Right atrium auricular region (tissue), 2 donors: ENCODE results near the gene HTRA2. TPM values are rescaled to one million over a fixed set of nuclear protein-coding genes. Genes with fewer than 3 reads are reported as not detected.
A peak's percentile ranks its signal among the peaks of the same experiment; 100 is the strongest.

Source experiments
- DNase-seq: peaks from one replicate; pipeline ENCODE4 v3.0.0-alpha.2; 2019; ENCODE audit warnings: low spot score
- H3K27ac ChIP-seq, 2 donors: fragments of 200-600 bp; sonication (generic); 1 replicate in 1 of 2; 2 replicates in 1 of 2; pipeline ENCODE4 v1.5.1; 2016 to 2019
- H3K27me3 ChIP-seq, 2 donors: fragments of 200-600 bp; sonication (generic); one replicate each; pipeline versions ENCODE4 v1.5.1 to v1.6.0; 2017 to 2019
- H3K36me3 ChIP-seq: fragments of 200-600 bp; sonication (generic); one replicate; pipeline ENCODE4 v1.5.1; 2016
- H3K4me1 ChIP-seq, 2 donors: fragments of 200-600 bp; sonication (generic); one replicate each; pipeline versions ENCODE4 v1.5.1 to v1.6.0; 2017 to 2019
- H3K4me3 ChIP-seq, 2 donors: fragments of 200-600 bp; sonication (generic); 1 replicate in 1 of 2; 2 replicates in 1 of 2; pipeline ENCODE4 v1.5.1; 2017 to 2019; ENCODE audit warnings: mild to moderate bottlenecking in 1 of 2, moderate library complexity in 1 of 2
- H3K9me3 ChIP-seq, 2 donors: fragments of 200-600 bp; sonication (generic); one replicate each; pipeline ENCODE4 v1.5.1; 2019
- total RNA-seq, 2 donors: library from RNA; depleted of rRNA; stranded (reverse); fragments of >200 nt; gene quantifications; one replicate each; pipeline ENCODE4 v1.1.0, GENCODE V29; 2016
- TF ChIP-seq, protein P1 (sequence below), 2 donors: fragments of 200-600 bp; sonication (generic); IDR thresholded peaks; one replicate each; pipeline ENCODE4 v1.5.1; 2019; ENCODE audit warnings: antibody characterized with exemption in 2 of 2

The HTRA2 gene
- total RNA-seq, 2 donors from 2014 or later, result 16.0 to 27.3 TPM

DNA sequence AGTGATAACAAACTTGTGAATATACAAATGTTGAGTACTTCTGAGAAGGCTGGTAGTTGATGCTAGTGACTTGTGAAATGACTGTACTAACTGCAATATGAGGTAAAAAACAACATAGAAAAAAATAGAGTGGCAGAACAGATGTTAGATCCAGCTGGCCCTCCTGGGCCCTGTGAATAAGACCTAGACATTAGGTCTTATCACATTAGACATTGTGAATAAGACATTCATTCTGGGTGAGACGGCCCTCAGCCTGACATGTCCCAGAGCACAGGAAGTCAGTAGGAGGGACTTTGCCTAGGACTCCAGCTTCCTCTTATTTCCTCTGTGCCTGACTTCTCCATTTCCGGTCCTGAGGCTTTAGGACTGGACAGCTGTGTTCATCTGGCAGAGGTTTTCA, 47.7 kb downstream of the HTRA2 start:
- H3K36me3 ChIP-seq, result no peaks in the 10 kb centered on the region
- TF ChIP-seq, protein P1, sequence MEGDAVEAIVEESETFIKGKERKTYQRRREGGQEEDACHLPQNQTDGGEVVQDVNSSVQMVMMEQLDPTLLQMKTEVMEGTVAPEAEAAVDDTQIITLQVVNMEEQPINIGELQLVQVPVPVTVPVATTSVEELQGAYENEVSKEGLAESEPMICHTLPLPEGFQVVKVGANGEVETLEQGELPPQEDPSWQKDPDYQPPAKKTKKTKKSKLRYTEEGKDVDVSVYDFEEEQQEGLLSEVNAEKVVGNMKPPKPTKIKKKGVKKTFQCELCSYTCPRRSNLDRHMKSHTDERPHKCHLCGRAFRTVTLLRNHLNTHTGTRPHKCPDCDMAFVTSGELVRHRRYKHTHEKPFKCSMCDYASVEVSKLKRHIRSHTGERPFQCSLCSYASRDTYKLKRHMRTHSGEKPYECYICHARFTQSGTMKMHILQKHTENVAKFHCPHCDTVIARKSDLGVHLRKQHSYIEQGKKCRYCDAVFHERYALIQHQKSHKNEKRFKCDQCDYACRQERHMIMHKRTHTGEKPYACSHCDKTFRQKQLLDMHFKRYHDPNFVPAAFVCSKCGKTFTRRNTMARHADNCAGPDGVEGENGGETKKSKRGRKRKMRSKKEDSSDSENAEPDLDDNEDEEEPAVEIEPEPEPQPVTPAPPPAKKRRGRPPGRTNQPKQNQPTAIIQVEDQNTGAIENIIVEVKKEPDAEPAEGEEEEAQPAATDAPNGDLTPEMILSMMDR (IDR thresholded peaks at IDR 0.05), result no peak
- H3K4me3 ChIP-seq, result no peak overlapping the region
- peaks cover 0 to 20% of the 10 kb centered on the region in 2 donors for H3K4me1 ChIP-seq
- DNase-seq, result no peak
- no peaks in the 10 kb centered on the region for H3K27me3 ChIP-seq
- peak overlapping the region in 1 of 2 donors; percentile 41 for H3K27ac ChIP-seq
- no peaks in the 10 kb centered on the region for H3K9me3 ChIP-seq

GRCh38 chr2:74578408-74578807, 48.7 kb downstream of the HTRA2 start:
- no peak overlapping the region for H3K27ac ChIP-seq
- no peak overlapping the region for H3K4me3 ChIP-seq
- no peaks in the 10 kb centered on the region for H3K27me3 ChIP-seq
- no peak for DNase-seq
- no peaks in the 10 kb centered on the region for H3K9me3 ChIP-seq
- peaks cover 0 to 20% of the 10 kb centered on the region in 2 donors for H3K4me1 ChIP-seq
- no peaks in the 10 kb centered on the region for H3K36me3 ChIP-seq
- TF ChIP-seq, protein P1 (IDR thresholded peaks at IDR 0.05), result no peak

- DNase-seq, result no peak
- TF ChIP-seq, protein P1 (IDR thresholded peaks at IDR 0.05), result no peak
- Histone ChIP-seq H3K4me1 (peaks cover 0 to 16% of the 10 kb centered on the region in 2 donors), H3K4me3 (no peak overlapping the region), H3K36me3 (no peaks in the 10 kb centered on the region), H3K9me3 (no peaks in the 10 kb centered on the region), H3K27ac (no peak overlapping the region), H3K27me3 (no peaks in the 10 kb centered on the region)
Observed at GRCh38 chr2:74581463-74581862, 51.7 kb downstream of the HTRA2 start.

DNA sequence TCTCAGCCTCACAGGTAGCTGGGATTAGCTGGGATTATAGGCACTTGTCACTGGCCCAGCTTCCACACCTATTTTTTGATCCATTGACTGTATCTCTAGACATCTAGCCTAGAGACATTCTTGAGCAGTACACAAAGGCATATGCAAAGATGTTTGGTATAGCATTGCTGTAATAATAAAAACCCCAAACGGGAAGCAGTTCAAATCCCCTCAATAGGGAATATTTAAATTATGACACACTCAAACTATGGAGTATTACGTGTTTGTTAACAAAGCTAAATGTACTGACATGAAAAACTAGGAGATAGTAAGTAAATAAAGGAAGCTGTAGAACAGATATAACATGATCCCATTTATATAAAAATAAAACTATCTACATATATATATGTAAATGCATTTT, 52.5 kb downstream of the HTRA2 start:
- TF ChIP-seq, protein P1 (IDR thresholded peaks at IDR 0.05), result no peak
- no peak overlapping the region for H3K27ac ChIP-seq
- H3K4me3 ChIP-seq, result no peak overlapping the region
- no peaks in the 10 kb centered on the region for H3K36me3 ChIP-seq
- H3K9me3 ChIP-seq, result no peaks in the 10 kb centered on the region
- H3K4me1 ChIP-seq, result peaks cover 0 to 9% of the 10 kb centered on the region in 2 donors
- no peaks in the 10 kb centered on the region for H3K27me3 ChIP-seq
- DNase-seq, result no peak

Other genes with a start within 250 kb of the HTRA2 start
- 1 to 10 TPM in 1 of 2 donors, under 1 TPM in 1; 0.28 to 1.3 TPM for gene SLC4A5, start 186.5 kb upstream of the HTRA2 start, total RNA-seq
- 100 to 1,000 TPM in 1 of 2 donors, 10 to 100 TPM in 1; 86.5 to 102 TPM for gene DCTN1, start 149.6 kb upstream of the HTRA2 start, total RNA-seq
- 1 to 10 TPM in 1 of 2 donors, under 1 TPM in 1; 0.94 to 1.0 TPM for gene C2orf81, start 108.3 kb upstream of the HTRA2 start, total RNA-seq
- gene WDR54, start 108.2 kb upstream of the HTRA2 start, total RNA-seq, result 1 to 10 TPM in 1 of 2 donors, under 1 TPM in 1; 0.67 to 7.5 TPM
- 10 to 100 TPM; 10.4 to 15.3 TPM for gene RTKN, start 88.0 kb upstream of the HTRA2 start, total RNA-seq
- 10 to 100 TPM; 10.4 to 14.6 TPM for gene INO80B, start 74.8 kb upstream of the HTRA2 start, total RNA-seq
- gene WBP1, start 71.5 kb upstream of the HTRA2 start, total RNA-seq, result 10 to 100 TPM; 43.0 to 57.4 TPM
- gene MOGS, start 64.6 kb upstream of the HTRA2 start, total RNA-seq, result 10 to 100 TPM; 22.6 to 26.1 TPM
- 10 to 100 TPM; 19.8 to 81.4 TPM for gene MRPL53, start 57.3 kb upstream of the HTRA2 start, total RNA-seq
- 10 to 100 TPM in 1 of 2 donors, 1 to 10 TPM in 1; 3.8 to 13.6 TPM for gene CCDC142, start 46.9 kb upstream of the HTRA2 start, total RNA-seq
- 1 to 10 TPM; 9.1 to 9.6 TPM for gene TTC31, start 46.9 kb upstream of the HTRA2 start, total RNA-seq
- 1 to 10 TPM in 1 of 2 donors, under 1 TPM in 1; 0.83 to 1.0 TPM for gene LBX2, start 30.3 kb upstream of the HTRA2 start, total RNA-seq
- 10 to 100 TPM; 15.2 to 19.0 TPM for gene PCGF1, start 22.2 kb upstream of the HTRA2 start, total RNA-seq
- gene TLX2, start 15.5 kb upstream of the HTRA2 start, total RNA-seq, result not detected
- not detected for gene DQX1, start 3.7 kb upstream of the HTRA2 start, total RNA-seq
- gene AUP1, start 227 bp upstream of the HTRA2 start, total RNA-seq, result 10 to 100 TPM; 55.2 to 80.9 TPM
- 1 to 10 TPM; 3.2 to 3.9 TPM for gene LOXL3, start 24.0 kb downstream of the HTRA2 start, total RNA-seq
- 10 to 100 TPM in 1 of 2 donors, 1 to 10 TPM in 1; 4.9 to 10.3 TPM for gene DOK1, start 24.8 kb downstream of the HTRA2 start, total RNA-seq
- 10 to 100 TPM in 1 of 2 donors, not detected in 1; 10.3 TPM for gene M1AP, start 118.4 kb downstream of the HTRA2 start, total RNA-seq
- 1 to 10 TPM; 3.0 to 3.9 TPM for gene SEMA4F, start 124.3 kb downstream of the HTRA2 start, total RNA-seq